ENCODE measurements around the gene ARG1. TPM values are rescaled to one million over a fixed set of nuclear protein-coding genes. Genes with fewer than 3 reads are reported as not detected.

Gene ARG1
- polyA plus RNA-seq, 1 of the 3 experiments (the other 2 are of a cell fraction), result not detected

GRCh38 chr6:131574686-131575085 lies 1.7 kb downstream of the ARG1 start (continued):
- TF ChIP-seq REST (IDR thresholded peaks at IDR 0.05; ENCODE audit: low read depth, low read length) (no peak), TAF1 (IDR thresholded peaks at IDR 0.05; ENCODE audit: borderline replicate concordance, low read depth, low read length) (no peak)

GRCh38 chr6:131575834-131576478 lies 2.9 kb downstream of the ARG1 start:
- peaks cover 7 to 14% of the 10 kb centered on the region in 2 experiments for H3K36me3 ChIP-seq (replicated peaks in 1 of 2; ENCODE audit: control insufficient read depth in 1 of 2, insufficient read depth in 2 of 2, low read length in 1 of 2)
- no peaks in the 10 kb centered on the region for H3K9me3 ChIP-seq
- H3K79me2 ChIP-seq (ENCODE audit: insufficient read depth), result no peaks in the 10 kb centered on the region
- ChIA-PET CTCF (interaction anchor here (1.0 to 1.8 kb wide), 3 partner anchors 9 to 52 kb away, joined by 3 to 4 read pairs (median 3); partner anchors contain the start of gene MED23), POLR2A (no interaction called here)
- H3K4me2 ChIP-seq, result no peak overlapping the region
- H3K27ac ChIP-seq (ENCODE audit: low read depth in 2 of 2, low read length in 1 of 2), result no peak overlapping the region
- no peaks in the 10 kb centered on the region for H3K27me3 ChIP-seq (ENCODE audit: insufficient read depth)
- H3F3A ChIP-seq (replicated peaks; ENCODE audit: insufficient read depth), result no peaks in the 10 kb centered on the region
- no peak overlapping the region for H3K9ac ChIP-seq
- no peaks in the 10 kb centered on the region; the same call in 1 of the 2 replicates for H3K9me2 ChIP-seq
- DNase-seq, result no peak
- TF ChIP-seq JUND (IDR thresholded peaks at IDR 0.05), result no peak
- no peak for TF ChIP-seq SIN3A (IDR thresholded peaks at IDR 0.05; ENCODE audit: borderline replicate concordance, low read depth, low read length)
- no peak for TF ChIP-seq FOXJ3 (CRISPR knock-in tag; IDR thresholded peaks at IDR 0.05)
- no peak for TF ChIP-seq TAF1 (IDR thresholded peaks at IDR 0.05; ENCODE audit: borderline replicate concordance, low read depth, low read length)
- TF ChIP-seq FOSL2 (IDR thresholded peaks at IDR 0.05; ENCODE audit: borderline replicate concordance, low read depth), result no peak
- no peak for TF ChIP-seq USF1 (IDR thresholded peaks at IDR 0.05; ENCODE audit: borderline replicate concordance, low read depth)
- TF ChIP-seq TCF12 (IDR thresholded peaks at IDR 0.05), result no peak
- no peaks in the 10 kb centered on the region for H4K20me1 ChIP-seq (ENCODE audit: insufficient read depth)
- 91% methylated on average over 5 of the region's 5 CpGs for WGBS (ENCODE audit: low lambda C conversion rate)
- H3K4me1 ChIP-seq (ENCODE audit: control insufficient read depth in 1 of 2, insufficient read depth in 2 of 2, low read depth in 1 of 2, low read length in 1 of 2), result no peaks in the 10 kb centered on the region
- H2AFZ ChIP-seq (ENCODE audit: low read depth), result no peak overlapping the region
- H3K4me3 ChIP-seq (ENCODE audit: low read depth in 2 of 2, low read length in 1 of 2), result no peak overlapping the region

- Histone ChIP-seq H3K36me3 (replicated peaks in 1 of 2; ENCODE audit: control insufficient read depth in 1 of 2, insufficient read depth in 2 of 2, low read length in 1 of 2) (peaks cover 45 to 51% of the 10 kb centered on the region in 2 experiments), H3K9me2 (no peaks in the 10 kb centered on the region), H3K79me2 (ENCODE audit: insufficient read depth) (no peaks in the 10 kb centered on the region), H3K4me2 (no peak overlapping the region), H3K9me3 (no peaks in the 10 kb centered on the region), H3K4me1 (ENCODE audit: control insufficient read depth in 1 of 2, insufficient read depth in 2 of 2, low read depth in 1 of 2, low read length in 1 of 2) (no peaks in the 10 kb centered on the region), H2AFZ (ENCODE audit: low read depth) (no peak overlapping the region), H3K27me3 (ENCODE audit: insufficient read depth) (no peaks in the 10 kb centered on the region), H3K27ac (ENCODE audit: low read depth in 2 of 2, low read length in 1 of 2) (no peak overlapping the region), H3K4me3 (ENCODE audit: low read depth in 2 of 2, low read length in 1 of 2) (no peak overlapping the region), H4K20me1 (ENCODE audit: insufficient read depth) (no peaks in the 10 kb centered on the region), H3K9ac (no peak overlapping the region), H3F3A (replicated peaks; ENCODE audit: insufficient read depth) (no peaks in the 10 kb centered on the region)
- CTCF ChIA-PET, result interaction anchor here (1.0 to 1.6 kb wide), 2 partner anchors 16 to 46 kb away, joined by 3 to 5 read pairs; partner anchors contain the start of gene MED23
- no peak for DNase-seq
- POLR2A ChIA-PET, result no interaction called here
- no peak for TF ChIP-seq FOXM1 (IDR thresholded peaks at IDR 0.05; ENCODE audit: low read depth)
- TF ChIP-seq RXRA (IDR thresholded peaks at IDR 0.05; ENCODE audit: borderline replicate concordance, low read depth), result no peak
- no peak for TF ChIP-seq RAD21 (IDR thresholded peaks at IDR 0.05; ENCODE audit: low read length)
- no peak for TF ChIP-seq YY1 (IDR thresholded peaks at IDR 0.05; ENCODE audit: low read depth)
- no peak for TF ChIP-seq CTCF (IDR thresholded peaks at IDR 0.05)
- TF ChIP-seq TCF12 (IDR thresholded peaks at IDR 0.05), result no peak
- no peak for TF ChIP-seq REST (IDR thresholded peaks at IDR 0.05; ENCODE audit: low read depth, low read length)
- no peak for TF ChIP-seq TAF1 (IDR thresholded peaks at IDR 0.05; ENCODE audit: borderline replicate concordance, low read depth, low read length)
- TF ChIP-seq FOXJ3 (CRISPR knock-in tag; IDR thresholded peaks at IDR 0.05), result no peak
- TF ChIP-seq MEF2A (IDR thresholded peaks at IDR 0.05; ENCODE audit: borderline replicate concordance, low read depth), result no peak
- TF ChIP-seq TEAD4 (IDR thresholded peaks at IDR 0.05; ENCODE audit: borderline replicate concordance, insufficient read depth), result no peak
Measured at GRCh38 chr6:131581523-131581922, 8.5 kb downstream of the ARG1 start.
